GM18502 (cell line): Measurements from ENCODE around the gene PEX5L.

Source experiments
- ATAC-seq: cut with Tn5 transposase; IDR thresholded peaks from one replicate; pipeline ENCODE4 v1.9.1; 2021; ENCODE audit warnings: mild to moderate bottlenecking; ENCODE audit not compliant: unreplicated experiment, poor library complexity

PEX5L gene

DNA sequence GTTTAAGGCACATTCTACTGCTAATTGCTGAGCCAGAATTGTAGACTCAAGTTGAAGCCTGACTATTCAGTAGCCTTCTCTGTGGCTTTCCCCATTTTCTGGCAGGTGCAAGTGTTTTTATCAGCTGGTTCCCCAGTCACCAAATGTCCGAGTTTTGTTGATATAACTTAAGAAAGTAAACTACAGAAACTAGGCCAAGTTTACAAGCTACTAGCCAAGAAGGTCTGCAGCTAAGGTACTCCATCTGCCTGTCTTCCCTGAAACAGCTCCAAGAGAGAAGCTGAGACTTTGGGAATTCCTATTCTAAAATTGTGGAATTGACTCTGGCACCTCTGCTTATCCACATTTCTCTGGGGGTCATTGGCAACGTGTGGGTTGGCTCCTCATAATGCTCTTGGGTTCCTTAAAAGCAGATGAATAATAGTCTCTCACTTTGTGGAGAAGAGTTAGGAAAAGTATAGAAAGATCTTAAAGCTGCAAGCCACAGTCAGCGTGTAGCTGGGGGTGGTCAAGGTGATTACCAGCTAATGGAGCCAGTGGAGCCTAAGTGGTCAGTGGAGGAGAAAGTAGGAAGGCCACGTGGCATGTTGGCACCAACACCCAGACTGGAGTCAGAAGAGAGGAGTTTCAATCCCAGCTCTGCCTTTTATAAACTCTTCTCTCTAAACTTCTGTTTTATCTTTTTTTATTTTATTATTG is 128.8 kb downstream of the PEX5L start:
- no peak for ATAC-seq

GRCh38 chr3:179902061-179902460 is 134.7 kb downstream of the PEX5L start:
- no peak for ATAC-seq

DNA sequence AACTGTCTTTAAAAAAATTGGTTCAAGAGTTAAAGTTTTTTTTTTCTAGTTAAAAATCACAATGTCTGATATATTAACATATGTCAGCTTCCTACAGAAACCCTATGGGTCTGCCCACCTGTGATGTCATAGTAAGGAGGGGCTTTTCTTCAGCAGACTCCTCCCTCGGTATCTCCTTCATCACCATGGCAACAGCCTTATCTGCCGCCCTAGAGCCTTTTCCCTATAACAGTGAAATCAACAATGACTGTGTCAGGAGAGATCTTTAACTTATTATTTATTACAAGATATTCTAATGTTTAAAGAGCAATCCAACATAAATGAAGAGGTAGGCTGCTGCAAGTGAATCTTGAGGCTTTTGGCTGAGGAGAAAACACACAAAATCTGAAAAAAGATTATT is 138.7 kb downstream of the PEX5L start:
- peak; percentile 98 for ATAC-seq

DNA sequence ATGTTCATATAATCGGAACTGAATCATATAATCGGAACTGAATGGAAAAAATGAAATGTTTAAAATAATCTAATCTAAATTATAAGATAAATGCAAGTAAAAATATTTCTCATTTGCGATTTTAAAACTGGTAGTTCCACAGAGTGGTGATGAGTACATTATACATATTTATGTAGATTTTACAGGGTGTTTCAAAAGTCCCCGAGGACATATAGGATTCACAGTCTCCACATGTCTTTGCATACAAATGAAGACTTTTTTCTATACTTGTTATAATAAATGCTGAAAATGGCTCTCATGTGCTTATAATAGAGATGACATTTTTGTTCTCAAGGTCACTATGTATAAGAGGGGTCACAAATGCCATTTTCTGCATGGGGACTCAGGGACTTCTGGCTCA is 139.5 kb downstream of the PEX5L start:
- no peak for ATAC-seq

GRCh38 chr3:179896507-179896906 is 140.2 kb downstream of the PEX5L start:
- no peak for ATAC-seq

DNA sequence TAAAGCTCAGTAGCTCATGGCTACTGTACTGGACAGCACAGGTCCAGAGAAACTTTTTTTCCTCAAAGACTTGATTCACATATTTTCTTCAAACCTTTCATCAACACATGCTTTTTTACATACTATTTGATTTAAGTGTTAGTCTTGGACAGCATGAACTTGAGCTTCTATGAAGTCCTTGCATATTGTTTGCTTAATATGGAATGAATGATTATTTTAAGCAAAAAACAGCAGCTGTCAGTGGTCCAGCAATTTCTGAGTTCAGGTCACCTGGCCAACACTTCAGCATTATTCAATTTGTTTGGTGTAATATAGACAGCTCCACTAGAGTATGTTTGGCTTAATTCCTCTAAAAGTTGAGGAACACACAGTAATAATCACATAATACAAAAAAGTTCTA is 141.4 kb downstream of the PEX5L start:
- ATAC-seq = no peak

GRCh38 chr3:179887295-179887943 is 149.3 kb downstream of the PEX5L start:
- no peak for ATAC-seq

- no peak for ATAC-seq
These were observed 150.8 kb downstream of the PEX5L start for GRCh38 chr3:179885950-179886349.

- ATAC-seq = no peak
These were observed 152.6 kb downstream of the PEX5L start for GRCh38 chr3:179884136-179884535.

- peak; percentile 85 for ATAC-seq
These were observed 154.4 kb downstream of the PEX5L start for GRCh38 chr3:179882292-179882691.

DNA sequence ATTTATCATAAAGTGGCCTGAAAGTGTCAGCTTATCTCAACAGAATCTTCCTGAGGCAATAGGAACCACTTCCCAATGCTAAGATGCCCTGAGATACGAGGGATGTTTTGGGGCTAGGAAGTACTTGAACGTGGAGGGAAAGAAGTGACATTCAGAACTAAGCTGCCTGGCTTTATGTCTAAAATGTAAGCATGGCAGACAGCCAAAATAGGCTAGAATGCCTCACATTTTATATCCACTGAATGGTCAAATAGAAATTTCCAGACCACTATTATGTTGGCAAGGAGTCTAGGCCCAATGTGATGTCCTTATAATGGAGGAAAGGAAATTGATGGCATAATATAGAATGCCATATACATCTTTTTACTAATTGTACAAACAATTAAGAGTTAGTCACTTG is 154.9 kb downstream of the PEX5L start:
- ATAC-seq = no peak

DNA sequence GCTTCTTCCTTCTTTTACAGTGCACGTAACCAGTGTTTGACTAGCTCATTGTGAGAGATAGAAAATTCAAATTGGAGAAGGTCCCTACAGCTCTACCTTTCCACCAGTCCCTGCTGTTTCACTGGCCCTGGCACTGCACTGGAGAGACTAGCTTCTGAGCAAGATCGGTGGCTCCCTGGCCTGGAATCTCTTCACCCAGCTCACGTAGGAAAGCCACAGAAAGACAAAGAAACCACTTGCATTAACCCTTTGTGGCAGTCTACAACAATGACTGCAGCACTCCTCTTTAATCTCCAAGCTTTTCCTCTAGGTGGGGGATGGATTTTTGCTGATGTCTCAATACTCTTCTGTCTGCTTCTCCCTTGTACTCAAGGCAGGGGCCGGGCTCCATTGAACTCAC is 155.9 kb downstream of the PEX5L start:
- no peak for ATAC-seq

DNA sequence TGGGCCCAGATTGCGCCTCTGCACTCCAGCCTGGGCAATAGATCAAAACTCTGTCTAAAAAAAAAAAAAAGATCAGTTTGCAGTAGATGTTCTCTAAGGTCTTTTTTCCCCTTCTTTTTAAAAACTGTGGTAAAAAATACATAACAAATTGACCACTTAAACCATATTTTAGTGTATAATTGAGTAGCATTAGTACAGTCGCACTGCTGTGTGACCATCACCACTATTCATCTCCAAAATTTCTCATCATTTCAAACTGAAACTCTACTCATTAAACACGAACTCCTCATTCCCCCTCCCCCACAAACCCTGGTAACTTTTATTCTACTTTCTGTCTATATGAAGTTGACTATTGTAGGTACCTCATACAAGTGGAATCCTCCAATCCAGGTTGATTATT is 160.3 kb downstream of the PEX5L start:
- no peak for ATAC-seq

GRCh38 chr3:179872842-179873241 is 163.9 kb downstream of the PEX5L start:
- ATAC-seq = no peak

DNA sequence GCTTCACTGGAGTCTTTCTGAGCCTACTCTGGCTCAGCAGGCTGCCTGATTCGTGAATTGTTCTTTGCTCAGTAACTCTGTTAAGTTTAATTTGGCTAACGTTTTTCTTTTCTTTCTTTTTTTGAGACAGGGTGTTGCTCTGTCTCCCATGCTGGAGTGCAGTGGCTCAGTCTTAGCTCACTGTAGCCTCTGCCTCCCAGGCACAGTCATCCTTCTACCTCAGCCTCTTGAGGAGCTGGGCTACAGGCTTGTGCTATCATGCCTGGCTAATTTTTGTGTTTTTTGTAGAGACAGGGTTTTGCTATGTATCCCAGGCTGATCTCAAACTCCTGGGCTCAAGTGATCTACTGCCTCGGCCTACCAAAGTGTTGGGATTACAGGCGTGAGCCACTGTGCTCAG is 165.0 kb downstream of the PEX5L start:
- ATAC-seq = no peak

DNA sequence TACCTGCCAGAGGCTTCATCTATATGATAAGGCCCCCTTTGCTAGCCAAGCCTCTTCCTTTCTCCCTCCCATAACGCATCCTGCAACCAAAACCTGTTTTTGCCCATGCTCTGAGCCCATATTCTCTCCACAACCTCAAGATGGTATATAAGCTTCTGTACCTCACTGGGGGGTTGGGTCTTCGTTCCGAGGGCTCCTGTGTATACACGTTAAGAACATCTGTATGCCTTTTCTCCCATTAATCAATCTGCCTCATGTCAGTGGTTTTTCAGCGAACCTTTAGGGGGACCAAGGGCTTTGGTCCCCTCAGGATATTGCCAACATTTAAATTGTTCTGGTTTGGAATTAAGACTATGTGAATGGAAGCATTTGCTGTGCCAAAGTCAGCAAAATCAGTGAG is 168.0 kb downstream of the PEX5L start:
- ATAC-seq = no peak

DNA sequence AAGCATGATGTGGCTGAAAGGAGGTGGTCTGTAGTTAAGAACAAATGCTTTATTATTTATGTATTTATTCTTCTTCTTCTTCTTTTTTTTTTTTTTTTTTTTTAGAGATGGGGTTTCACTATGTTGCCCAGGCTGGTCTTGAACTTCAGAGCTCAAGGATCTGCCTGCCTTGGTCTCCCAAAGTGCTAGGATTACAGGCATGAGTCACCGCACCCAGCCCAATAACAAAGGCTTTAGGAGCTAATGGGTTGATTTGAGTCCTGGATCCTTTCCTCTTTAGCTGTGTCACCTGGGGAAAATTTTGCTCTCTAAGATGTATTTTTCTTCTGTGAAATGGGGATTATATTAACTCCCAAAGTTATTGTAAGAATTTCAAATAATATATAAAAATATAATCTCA is 168.8 kb downstream of the PEX5L start:
- ATAC-seq = no peak

DNA sequence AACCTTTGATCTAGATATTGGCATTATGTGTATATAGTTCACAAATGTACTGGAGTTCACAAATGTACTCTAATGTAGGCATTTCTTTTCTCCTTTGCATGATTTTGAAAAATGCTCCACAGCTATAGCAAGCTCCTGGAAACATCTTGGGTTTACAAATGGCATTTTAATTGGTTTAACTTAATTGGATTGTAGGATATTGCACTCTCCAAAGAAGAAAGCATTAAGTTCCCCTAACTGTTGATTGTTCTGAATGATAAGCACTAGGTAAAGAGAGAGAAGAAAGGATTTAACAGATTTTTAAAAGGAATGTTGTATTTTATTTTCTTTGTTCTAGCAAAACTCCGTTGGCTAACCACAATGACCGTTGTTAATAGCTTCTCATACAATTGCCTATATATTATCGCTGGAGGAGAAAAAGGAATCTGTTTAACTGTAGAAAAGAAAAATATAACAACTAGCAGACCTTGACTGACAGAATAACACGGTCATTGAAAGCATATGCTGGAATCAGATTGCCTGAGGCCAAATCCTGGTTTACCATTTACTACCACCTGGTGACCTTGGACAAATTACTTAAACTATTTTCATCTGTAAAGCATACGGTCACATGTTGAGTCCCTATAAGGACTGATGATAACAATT is 170.8 kb downstream of the PEX5L start:
- no peak for ATAC-seq

DNA sequence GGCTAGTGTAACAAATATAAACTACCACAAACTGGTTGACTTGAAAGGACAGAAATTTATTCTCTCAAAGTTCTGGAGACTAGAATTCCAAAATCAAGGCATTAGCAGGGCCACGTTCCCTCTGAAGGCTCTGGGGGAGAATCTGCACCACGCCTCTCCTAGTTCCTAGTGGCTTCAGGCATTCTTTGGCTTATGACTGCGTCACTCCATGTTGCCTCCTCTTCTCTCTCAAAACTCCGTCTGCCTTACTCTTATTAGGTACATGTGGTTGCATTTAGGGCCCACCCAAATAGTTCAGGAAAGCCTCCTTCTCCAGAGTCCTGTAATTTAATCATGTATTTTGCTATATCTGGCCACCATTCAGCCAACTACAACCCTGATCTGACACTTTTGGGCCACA is 174.8 kb downstream of the PEX5L start:
- ATAC-seq = no peak

- ATAC-seq = no peak
These were observed 175.4 kb downstream of the PEX5L start for GRCh38 chr3:179861292-179861691.

- ATAC-seq = no peak
These were observed 176.2 kb downstream of the PEX5L start for GRCh38 chr3:179860275-179861107.
